ENCODE data around the gene PARD3B. TPM values are rescaled to one million over a fixed set of nuclear protein-coding genes. Genes with fewer than 3 reads are reported as not detected.

Gene PARD3B
- total and polyA plus RNA-seq, 7 donors = 0.42 to 6.0 (median 4.8) TPM

- H3K4me3 ChIP-seq = no peak overlapping the region
- no peaks in the 10 kb centered on the region for H3K9me3 ChIP-seq
- ATAC-seq = no peak
- no peaks in the 10 kb centered on the region for H3K36me3 ChIP-seq (ENCODE audit: insufficient read depth in 1 of 2, low read depth in 1 of 2)
- no peaks in the 10 kb centered on the region for H3K27me3 ChIP-seq (ENCODE audit: insufficient read depth in 3 of 3, low read length in 2 of 3)
- H3K27ac ChIP-seq = no peak overlapping the region
- DNase-seq = no peak
- TF ChIP-seq CTCF (IDR thresholded peaks at IDR 0.05) = no peak
- intact Hi-C loops (cut with DNase I) = no loop called here
- no peaks in the 10 kb centered on the region for H3K4me1 ChIP-seq
- 95 to 100% (median 100%) methylated on average over 1 of the region's 1 CpG for WGBS, 3 donors
Measured at GRCh38 chr2:205070889-205071288, 525.6 kb downstream of the PARD3B start.

DNA sequence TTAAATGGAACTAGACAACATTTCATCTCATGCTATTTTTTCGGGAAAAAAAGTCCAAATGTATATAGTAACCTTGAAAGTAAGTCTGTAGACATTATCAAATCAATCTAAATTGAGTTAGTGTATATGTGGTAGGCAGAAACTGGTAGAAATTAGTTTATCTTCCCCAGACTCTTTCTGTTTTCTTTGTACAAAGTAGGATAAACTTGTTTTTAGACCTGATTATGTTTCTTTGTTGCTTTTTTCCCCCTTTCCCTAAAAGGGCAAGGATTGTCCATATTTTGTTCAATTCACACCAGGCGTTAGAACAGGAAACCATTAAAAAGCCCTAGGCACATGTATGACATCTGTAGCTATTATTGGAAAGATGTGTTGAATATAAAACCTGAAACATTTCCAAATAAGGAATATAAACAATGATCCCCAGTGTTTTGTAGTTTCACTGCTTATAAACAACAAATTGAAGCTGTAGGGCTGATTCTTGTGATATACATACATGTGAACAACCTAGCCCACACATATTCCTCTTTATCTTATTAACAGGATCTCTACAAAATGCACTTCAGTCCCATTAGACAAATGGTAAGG, 528.3 kb downstream of the PARD3B start:
- Histone ChIP-seq H3K4me1 (no peaks in the 10 kb centered on the region), H3K4me3 (no peak overlapping the region), H3K27ac (no peak overlapping the region), H3K9me3 (no peaks in the 10 kb centered on the region), H3K36me3 (ENCODE audit: insufficient read depth in 1 of 2, low read depth in 1 of 2) (no peaks in the 10 kb centered on the region), H3K27me3 (ENCODE audit: insufficient read depth in 3 of 3, low read length in 2 of 3) (no peaks in the 10 kb centered on the region)
- DNase-seq (no peak), ATAC-seq (no peak)
- intact Hi-C loops (cut with DNase I) = no loop called here
- TF ChIP-seq CTCF (IDR thresholded peaks at IDR 0.05) = no peak
- WGBS, 3 donors = 67 to 88% (median 79%) methylated on average over 2 of the region's 2 CpGs

DNA sequence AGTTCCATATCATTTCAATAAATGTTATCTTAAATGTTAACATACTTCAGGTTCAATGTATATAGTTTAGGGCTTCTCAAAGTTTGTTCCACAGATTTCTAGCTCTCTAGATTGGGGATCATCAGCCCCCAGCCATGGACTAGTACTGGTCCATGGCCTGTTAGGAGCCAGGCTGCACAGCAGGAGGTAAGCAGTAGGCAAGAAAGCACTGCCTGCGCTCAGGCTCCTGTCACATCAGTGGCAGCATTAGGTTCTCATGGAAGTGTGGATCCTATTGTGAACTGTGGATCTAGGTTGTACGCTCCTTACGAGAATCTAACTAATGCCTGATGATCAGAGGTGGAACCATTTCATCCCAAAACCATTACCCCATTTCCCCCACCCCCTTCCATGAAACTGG, 531.1 kb downstream of the PARD3B start:
- H3K9me3 ChIP-seq = no peaks in the 10 kb centered on the region
- DNase-seq (no peak), ATAC-seq (no peak)
- intact Hi-C loops (cut with DNase I) = no loop called here
- TF ChIP-seq CTCF (IDR thresholded peaks at IDR 0.05) = no peak
- no peaks in the 10 kb centered on the region for H3K4me1 ChIP-seq
- no peak overlapping the region for H3K4me3 ChIP-seq
- no peaks in the 10 kb centered on the region for H3K27me3 ChIP-seq (ENCODE audit: insufficient read depth in 3 of 3, low read length in 2 of 3)
- H3K27ac ChIP-seq = no peak overlapping the region
- H3K36me3 ChIP-seq (ENCODE audit: insufficient read depth in 1 of 2, low read depth in 1 of 2) = no peaks in the 10 kb centered on the region
- 97 to 98% (median 98%) methylated on average over 3 of the region's 3 CpGs for WGBS, 3 donors

GRCh38 chr2:205077159-205077558, 531.9 kb downstream of the PARD3B start:
- Histone ChIP-seq H3K4me1 (no peaks in the 10 kb centered on the region), H3K9me3 (no peaks in the 10 kb centered on the region), H3K36me3 (ENCODE audit: insufficient read depth in 1 of 2, low read depth in 1 of 2) (no peaks in the 10 kb centered on the region), H3K4me3 (no peak overlapping the region), H3K27me3 (ENCODE audit: insufficient read depth in 3 of 3, low read length in 2 of 3) (no peaks in the 10 kb centered on the region), H3K27ac (no peak overlapping the region)
- no peak for DNase-seq
- no peak for TF ChIP-seq CTCF (IDR thresholded peaks at IDR 0.05)
- 68 to 80% (median 77%) methylated on average over 3 of the region's 3 CpGs for WGBS, 3 donors
- intact Hi-C loops (cut with DNase I) = no loop called here
- ATAC-seq = no peak

- Histone ChIP-seq H3K9me3 (no peaks in the 10 kb centered on the region), H3K27ac (no peak overlapping the region), H3K36me3 (ENCODE audit: insufficient read depth in 1 of 2, low read depth in 1 of 2) (no peaks in the 10 kb centered on the region), H3K27me3 (ENCODE audit: insufficient read depth in 3 of 3, low read length in 2 of 3) (no peaks in the 10 kb centered on the region), H3K4me1 (no peaks in the 10 kb centered on the region), H3K4me3 (no peak overlapping the region)
- WGBS, 3 donors = 84 to 92% (median 89%) methylated on average over 6 of the region's 6 CpGs
- DNase-seq (no peak), ATAC-seq (no peak)
- intact Hi-C loops (cut with DNase I) = no loop called here
- no peak for TF ChIP-seq CTCF (IDR thresholded peaks at IDR 0.05)
Measured at GRCh38 chr2:205078762-205079161, 533.5 kb downstream of the PARD3B start.
